Globus pallidus (tissue), 1 donor: ENCODE results near the gene ZNF521.

Experiments
- DNase-seq: peaks from one replicate; pipeline ENCODE4 v3.0.0-alpha.2; 2015; ENCODE audit warnings: low spot score

The ZNF521 gene

DNA sequence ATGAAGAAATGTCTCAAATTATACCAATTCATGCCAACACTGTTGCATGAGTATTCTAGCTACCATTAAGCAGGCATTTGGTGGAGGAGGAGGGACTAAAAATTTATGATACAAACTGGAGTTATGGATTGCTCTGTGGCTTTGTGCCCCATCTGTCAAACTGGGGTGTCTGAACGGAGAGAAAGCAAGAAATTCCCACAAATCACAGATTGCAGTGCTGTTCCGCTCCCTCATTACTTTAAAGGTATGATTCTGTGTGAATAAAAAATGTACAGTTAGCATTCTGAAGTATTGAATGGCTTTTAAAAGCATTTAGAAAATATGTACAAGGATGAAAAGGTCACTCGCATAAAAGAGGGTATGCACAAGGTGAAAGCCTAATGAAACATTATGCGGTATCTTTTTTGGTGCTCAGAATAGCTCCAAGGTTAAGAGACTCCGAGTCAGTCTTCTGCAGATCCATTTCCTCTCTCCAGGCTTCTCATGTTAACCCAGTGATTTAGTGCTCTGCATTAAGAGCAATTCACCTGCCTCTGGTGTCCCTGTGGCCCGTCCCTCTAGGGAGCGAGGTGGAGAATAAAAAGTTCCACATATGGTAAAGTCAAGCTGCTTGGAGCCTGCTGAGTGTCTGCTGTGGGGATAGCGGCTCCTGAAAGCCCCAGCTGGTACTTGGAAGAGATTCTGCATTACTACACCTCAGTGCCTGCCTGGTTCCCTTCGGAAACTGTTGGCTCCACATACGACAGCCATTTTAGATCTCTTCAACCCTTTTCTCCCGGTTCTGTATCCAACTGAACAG, 184.2 kb downstream of the ZNF521 start:
- no peak for DNase-seq

DNA sequence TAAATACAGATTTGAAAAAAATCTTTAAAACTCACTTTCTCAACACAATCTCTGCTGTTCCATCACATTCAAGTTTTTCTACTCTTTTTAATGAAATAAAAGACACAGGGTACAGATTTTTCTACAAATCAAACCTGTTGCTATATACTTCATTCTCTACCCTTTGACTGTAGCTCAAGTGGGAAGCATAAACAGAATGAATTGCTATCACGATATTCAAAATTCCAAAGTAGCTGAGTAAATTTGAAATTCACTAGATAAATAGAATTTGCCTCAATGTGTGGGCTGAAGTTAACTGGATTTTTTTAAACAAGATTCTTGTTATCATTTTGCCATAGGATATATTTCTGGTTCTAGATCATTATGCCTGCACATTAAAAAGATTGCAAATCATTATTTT, 185.9 kb downstream of the ZNF521 start:
- DNase-seq: no peak

GRCh38 chr18:25164848-25165811, 186.8 kb downstream of the ZNF521 start:
- no peak for DNase-seq

GRCh38 chr18:25164211-25164847, 187.6 kb downstream of the ZNF521 start:
- DNase-seq: no peak

DNA sequence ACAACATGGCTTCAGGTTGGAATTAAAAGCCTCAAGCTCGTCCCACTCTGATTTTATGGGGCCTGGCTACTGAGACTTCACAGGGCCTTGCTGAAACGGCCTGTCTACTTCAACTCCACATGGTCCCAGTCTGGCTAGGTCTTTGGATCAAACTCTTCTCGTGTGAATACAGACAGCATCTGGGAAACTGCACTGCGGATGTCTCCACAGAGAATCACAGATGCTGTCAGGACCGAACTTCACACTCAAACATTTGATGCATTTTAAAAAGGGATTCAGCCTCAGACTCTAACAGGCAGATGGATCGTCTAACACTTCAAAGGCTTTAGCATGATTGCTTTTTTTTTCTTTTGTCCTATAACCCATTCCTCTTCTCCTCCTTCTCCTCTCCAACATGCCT, 198.5 kb downstream of the ZNF521 start:
- no peak for DNase-seq

- no peak for DNase-seq
Observed at GRCh38 chr18:25147877-25148488, 204.0 kb downstream of the ZNF521 start.

GRCh38 chr18:25146512-25146910, 205.5 kb downstream of the ZNF521 start:
- DNase-seq: no peak

DNA sequence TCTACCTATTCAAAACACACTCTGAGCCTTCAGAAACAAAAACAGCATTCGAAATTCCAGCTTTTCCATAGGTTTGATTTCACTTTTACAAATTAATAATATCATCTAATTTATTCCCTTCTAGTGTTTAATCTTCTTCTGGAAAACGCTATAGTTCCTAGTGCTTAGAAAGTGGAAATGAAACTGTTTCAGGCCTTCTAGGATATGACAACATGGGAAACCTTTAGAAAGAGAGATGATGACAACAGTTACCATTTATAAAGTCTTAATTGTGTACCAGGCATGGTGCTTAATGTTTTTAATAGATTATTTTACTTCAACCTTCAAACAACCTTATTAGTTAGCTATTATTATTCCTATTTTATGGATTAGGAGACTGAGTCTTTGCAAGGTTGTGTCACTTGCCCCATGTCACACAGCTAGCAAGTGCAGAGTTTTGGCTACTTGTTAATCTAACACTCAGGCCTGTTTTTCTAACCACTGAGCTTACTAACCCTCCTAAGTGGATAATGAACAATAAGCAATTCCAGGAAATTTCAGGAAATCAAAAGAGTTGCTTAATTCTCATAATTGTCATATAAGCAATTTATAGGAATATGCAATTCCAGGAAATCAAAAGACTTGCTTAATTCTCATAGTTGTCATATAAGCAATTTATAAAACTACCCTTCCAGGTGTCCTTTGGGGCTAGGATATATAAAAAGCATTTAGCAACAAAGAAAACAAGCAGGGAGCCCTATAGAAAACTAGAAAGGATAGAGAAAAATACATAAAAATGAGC, 206.0 kb downstream of the ZNF521 start:
- no peak for DNase-seq

- peak; percentile 47 for DNase-seq
Observed at GRCh38 chr18:25144820-25145219, 207.1 kb downstream of the ZNF521 start.

- no peak for DNase-seq
Observed at GRCh38 chr18:25141886-25142285, 210.1 kb downstream of the ZNF521 start.

- no peak for DNase-seq
Observed at GRCh38 chr18:25141399-25141798, 210.6 kb downstream of the ZNF521 start.

DNA sequence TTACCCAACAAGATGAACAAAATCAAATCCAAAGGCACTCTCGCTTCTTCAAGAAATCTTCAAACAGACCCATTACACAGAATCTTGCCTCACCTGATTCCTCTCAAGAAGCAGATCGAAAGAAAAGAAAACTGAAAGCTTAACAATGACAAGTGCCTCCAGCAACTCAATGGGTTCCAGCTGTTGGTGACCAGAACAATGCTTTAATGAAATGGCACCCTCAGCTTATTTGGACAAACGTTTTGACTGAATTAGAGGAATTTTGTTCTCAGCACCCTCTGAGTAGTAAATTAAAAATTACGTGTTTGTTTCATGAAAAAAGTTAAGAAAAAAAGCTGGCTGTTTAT, 211.0 kb downstream of the ZNF521 start:
- no peak for DNase-seq

- no peak for DNase-seq
Observed at GRCh38 chr18:25140124-25140961, 211.6 kb downstream of the ZNF521 start.

DNA sequence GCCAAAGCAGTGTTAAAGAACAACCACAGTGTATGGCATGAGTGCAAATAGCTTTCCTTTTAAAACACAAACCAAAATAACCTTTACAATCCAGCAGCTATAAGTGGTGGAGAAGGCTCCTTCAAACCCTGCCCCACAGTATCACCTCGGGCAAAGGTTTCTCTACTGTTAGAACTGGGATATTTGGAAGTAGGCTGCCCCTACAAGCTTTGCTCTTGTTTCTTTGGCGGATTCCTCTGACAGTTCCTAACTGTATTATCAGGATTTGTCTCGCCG, 214.8 kb downstream of the ZNF521 start:
- DNase-seq: no peak

DNA sequence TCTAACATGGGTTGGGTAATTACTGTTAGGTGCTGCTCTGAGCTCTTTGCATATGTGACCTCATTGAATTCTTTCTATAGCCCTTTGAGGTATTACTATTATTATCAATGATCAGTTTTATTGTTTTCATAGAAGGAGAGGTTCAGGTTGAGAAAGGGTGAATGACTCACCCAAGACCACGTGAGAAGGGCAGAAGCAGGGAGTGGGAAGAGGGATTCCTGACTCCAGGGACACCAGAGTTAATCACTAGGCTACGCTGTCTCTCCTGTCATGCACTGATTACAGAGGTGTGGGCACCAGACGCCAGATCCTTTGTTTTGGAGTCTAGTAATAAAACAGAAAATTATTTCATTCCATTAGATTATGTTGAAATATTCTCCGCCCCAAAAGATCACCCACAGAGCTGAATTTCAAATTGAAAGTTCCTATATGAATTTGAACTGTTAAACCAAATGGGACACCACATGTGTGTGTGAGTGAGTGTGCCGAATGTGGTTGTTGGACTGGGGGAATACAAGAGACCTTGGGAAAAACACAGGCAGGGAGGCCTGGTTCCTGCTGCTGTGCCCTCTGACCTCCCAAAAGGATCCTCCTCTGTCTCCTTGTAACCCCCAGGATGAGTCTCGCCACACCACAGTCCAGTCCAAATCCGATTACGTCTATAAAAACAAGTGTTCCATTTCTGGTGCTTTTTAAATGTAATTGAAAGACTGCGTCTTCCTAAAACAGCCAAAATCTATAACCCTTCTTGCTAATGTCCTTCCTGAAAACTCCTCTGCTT, 215.4 kb downstream of the ZNF521 start:
- no peak for DNase-seq

DNA sequence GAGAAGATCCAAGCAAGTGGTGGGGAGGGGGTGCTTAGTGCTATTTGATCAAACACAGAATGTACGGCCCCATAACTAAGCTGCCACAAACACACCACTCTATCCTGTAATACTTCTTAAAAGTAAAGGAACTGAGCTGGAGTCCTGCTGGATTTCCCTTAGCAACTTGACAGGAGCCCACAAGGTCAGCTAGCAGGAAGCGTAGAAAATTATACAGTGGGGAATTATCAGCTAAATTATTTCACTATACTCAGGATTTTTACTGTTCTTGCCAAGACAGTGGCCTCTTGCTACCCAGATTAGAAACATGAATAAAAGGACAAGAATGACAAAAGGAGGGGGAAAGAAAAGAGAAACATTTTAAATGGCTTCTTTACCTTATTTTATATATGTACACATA, 217.1 kb downstream of the ZNF521 start:
- no peak for DNase-seq

- no peak for DNase-seq
Observed at GRCh38 chr18:25133879-25134278, 218.1 kb downstream of the ZNF521 start.

DNA sequence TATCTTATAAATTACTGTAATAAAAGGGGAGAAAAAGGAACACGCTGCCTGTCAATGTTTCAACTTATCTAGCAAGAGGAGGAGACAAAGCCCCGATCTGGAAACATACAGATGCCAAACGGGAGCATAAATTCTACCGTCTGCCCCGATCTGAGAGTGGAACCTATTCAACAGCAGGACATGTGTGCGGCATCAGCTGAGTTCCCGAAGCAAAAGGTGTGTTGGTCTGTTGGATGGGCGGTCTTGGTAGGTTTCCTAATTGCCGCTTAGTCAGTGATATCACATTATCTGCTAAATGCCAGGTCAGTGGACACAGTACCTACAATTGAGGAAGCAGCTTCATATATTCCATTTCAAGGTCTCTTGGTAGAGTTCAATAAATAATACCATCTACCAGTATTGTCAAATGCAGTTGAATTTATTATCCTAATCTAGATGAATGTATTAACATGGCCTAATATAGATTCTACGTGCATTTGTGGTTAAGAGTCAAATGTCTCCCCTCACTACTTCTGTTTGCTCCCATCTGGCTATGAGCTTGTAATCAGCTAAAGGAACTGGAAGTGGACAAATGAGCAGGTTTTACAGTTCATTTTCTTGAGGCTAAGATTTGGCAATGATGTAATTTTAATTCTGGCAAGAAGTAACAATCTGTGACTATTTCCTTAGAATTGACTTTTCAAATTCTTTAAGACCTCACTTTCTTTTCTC, 219.0 kb downstream of the ZNF521 start:
- DNase-seq: no peak

GRCh38 chr18:25126751-25127150, 225.2 kb downstream of the ZNF521 start:
- DNase-seq: no peak
